ENCODE results near the gene MAIP1.
"Not testable (repeated sequence)": the region's sequence is repeated elsewhere in the genome, so short reads cannot be mapped to it uniquely, and the experiment has no call there.

- not testable (repeated sequence) for TF ChIP-seq CTCF (conservative IDR thresholded peaks at IDR 0.05; ENCODE audit: low read depth, low read length); EZH2 (IDR thresholded peaks at IDR 0.05; ENCODE audit: borderline replicate concordance, low read depth, low read length, poor library complexity, severe bottlenecking)
Measured at GRCh38 chr2:199912553-199913114, 42.7 kb upstream of the MAIP1 start.
